HCT116 (cell line): Measurements from ENCODE around the gene TEDC2. TPM values are rescaled to one million over a fixed set of nuclear protein-coding genes. Genes with fewer than 3 reads are reported as not detected.
"Not testable (repeated sequence)": the region's sequence is repeated elsewhere in the genome, so short reads cannot be mapped to it uniquely, and the experiment has no call there.

Experiments
- ATAC-seq: fragments of 200-7000 bp; cut with Tn5 transposase; 2 replicates; pipeline ENCODE4 v1.9.1; 2020; ENCODE audit warnings: mild to moderate bottlenecking, moderate library complexity
- BruUV-seq: library from RNA; stranded (reverse); fragments of 400-500 nt; replicated peaks from 2 replicates; lab custom pipeline; 2021; lab: Mats Ljungman, UMichigan
- CTCF ChIA-PET: fragments of 300-600 bp; sonication (Branson Sonifier 250); formaldehyde crosslinking; loops from one replicate; lab custom pipeline; 2021; ENCODE audit warnings: antibody characterized with exemption; lab: Charles Lee
- POLR2A ChIA-PET: fragments of 300-600, 350-600 bp; sonication (Branson Sonifier 250); formaldehyde crosslinking; loops from one replicate; lab custom pipeline; 2021; ENCODE audit warnings: antibody characterized with exemption; lab: Charles Lee
- RAD21 ChIA-PET, 2 experiments: fragments of 300-600 bp; sonication (Branson Sonifier 250); formaldehyde crosslinking; loops; one replicate each; lab custom pipeline; 2023; ENCODE audit warnings: low total read pairs in 2 of 2; ENCODE audit not compliant: uncharacterized antibody in 2 of 2, unreplicated experiment in 2 of 2, low non-redundant PET in 1 of 2; lab: Charles Lee
- DNase-seq: peaks from one replicate; pipeline ENCODE4 v3.0.0-alpha.2; 2010; ENCODE audit warnings: low read depth, low spot score
- H2AFZ ChIP-seq: fragments of 200-600 bp; shearing (Covaris generic), sonication (generic); 2 replicates; pipeline ENCODE4 v1.6.1; 2017; ENCODE audit warnings: low read depth, mixed run types, mixed read lengths, antibody characterized with exemption, low read length; ENCODE audit not compliant: poor library complexity, severe bottlenecking
- H3K27ac ChIP-seq: 2 replicates; pipeline ENCODE4 v1.5.1; 2012; ENCODE audit warnings: low read depth, low read length
- H3K27me3 ChIP-seq: fragments of 200-600 bp; sonication (generic); 2 replicates; pipeline ENCODE4 v1.6.1; 2016; ENCODE audit warnings: mixed run types, low read length, mixed read lengths; ENCODE audit not compliant: insufficient read depth
- H3K36me3 ChIP-seq, 2 experiments: fragments of 200-500 bp in 1 of 2; fragments of 200-600 bp in 1 of 2; sonication (Bioruptor generic) in 1 of 2; sonication (generic) in 1 of 2; 2 replicates each; pipeline versions ENCODE4 v1.5.1 to v1.6.1; 2014 to 2016; ENCODE audit warnings: low read length in 2 of 2, inconsistent platforms in 1 of 2, mixed read lengths in 1 of 2, mixed run types in 1 of 2; ENCODE audit not compliant: insufficient read depth in 2 of 2, control insufficient read depth in 1 of 2
- H3K4me1 ChIP-seq, 2 experiments: fragments of 200-600 bp in 1 of 2; sonication (generic) in 1 of 2; 2 replicates each; pipeline versions ENCODE4 v1.5.1 to v1.6.1; 2012 to 2017; ENCODE audit warnings: low read length in 2 of 2, inconsistent platforms in 1 of 2, mild to moderate bottlenecking in 1 of 2, mixed read lengths in 1 of 2, mixed run types in 1 of 2, moderate library complexity in 1 of 2; ENCODE audit not compliant: insufficient read depth in 2 of 2, control insufficient read depth in 1 of 2
- H3K4me2 ChIP-seq: fragments of 200-600 bp; sonication (generic); 2 replicates; pipeline ENCODE4 v1.6.1; 2017; ENCODE audit warnings: mixed run types, low read length, mixed read lengths
- H3K4me3 ChIP-seq, 2 experiments: fragments of 200-600 bp in 1 of 2; sonication (generic) in 1 of 2; replicated peaks in 1 of 2; 2 replicates each; pipeline ENCODE4 v1.5.1; 2011 to 2016; ENCODE audit warnings: low read length in 2 of 2, control low read depth in 1 of 2, low read depth in 1 of 2, mild to moderate bottlenecking in 1 of 2, mixed read lengths in 1 of 2, mixed run types in 1 of 2
- H3K79me2 ChIP-seq: fragments of 200-600 bp; sonication (generic); 2 replicates; pipeline ENCODE4 v1.6.1; 2017; ENCODE audit warnings: mild to moderate bottlenecking, mixed run types, low read length, moderate library complexity, mixed read lengths; ENCODE audit not compliant: insufficient read depth
- H3K9ac ChIP-seq: fragments of 200-600 bp; sonication (generic); 2 replicates; pipeline ENCODE4 v1.6.1; 2016; ENCODE audit warnings: low read length, mixed read lengths
- H3K9me2 ChIP-seq: fragments of 200-600 bp; sonication (generic), shearing (Covaris generic); 2 replicates; pipeline ENCODE4 v1.6.1; 2017; ENCODE audit warnings: mixed run types, mild to moderate bottlenecking, moderate library complexity; ENCODE audit not compliant: insufficient read depth
- H3K9me3 ChIP-seq, 2 experiments: fragments of 200-500 bp in 1 of 2; fragments of 200-600 bp in 1 of 2; sonication (Bioruptor generic) in 1 of 2; sonication (generic) in 1 of 2; 2 replicates each; pipeline ENCODE4 v1.6.1; 2014 to 2017; ENCODE audit warnings: low read length in 2 of 2, mixed read lengths in 2 of 2, inconsistent platforms in 1 of 2, low read depth in 1 of 2, mild to moderate bottlenecking in 1 of 2, mixed run types in 1 of 2, moderate library complexity in 1 of 2; ENCODE audit not compliant: control insufficient read depth in 1 of 2, insufficient read depth in 1 of 2
- H4K20me1 ChIP-seq: fragments of 200-600 bp; sonication (generic), shearing (Covaris generic); 2 replicates; pipeline ENCODE4 v1.6.1; 2017; ENCODE audit warnings: mixed run types, mild to moderate bottlenecking, moderate library complexity; ENCODE audit not compliant: insufficient read depth
- ATF3 ChIP-seq: IDR thresholded peaks from 2 replicates; pipeline ENCODE4 v1.6.1; 2012
- CBX3 ChIP-seq: IDR thresholded peaks from 2 replicates; pipeline ENCODE4 v1.6.1; 2012; ENCODE audit warnings: low read depth
- EGR1 ChIP-seq: IDR thresholded peaks from 2 replicates; pipeline ENCODE4 v1.6.1; 2012; ENCODE audit warnings: low read depth
- ELF1 ChIP-seq: IDR thresholded peaks from 2 replicates; pipeline ENCODE4 v1.6.1; 2012; ENCODE audit warnings: low read depth, borderline replicate concordance
- JUND ChIP-seq: IDR thresholded peaks from 2 replicates; pipeline ENCODE4 v1.6.1; 2012
- POLR2A ChIP-seq: IDR thresholded peaks from 2 replicates; pipeline ENCODE4 v1.7.0; 2011; ENCODE audit warnings: borderline replicate concordance; ENCODE audit not compliant: insufficient read depth, insufficient read length; ENCODE audit errors: extremely low read depth
- POLR2AphosphoS5 ChIP-seq: IDR thresholded peaks from 2 replicates; pipeline ENCODE4 v1.6.1; 2011; ENCODE audit warnings: mild to moderate bottlenecking, low read depth, low read length, moderate library complexity
- REST ChIP-seq: IDR thresholded peaks from 2 replicates; pipeline ENCODE4 v1.6.1; 2012; ENCODE audit warnings: low read depth
- SP1 ChIP-seq: IDR thresholded peaks from 2 replicates; pipeline ENCODE4 v1.6.1; 2012; ENCODE audit warnings: low read depth
- TCF7L2 ChIP-seq: IDR thresholded peaks from 2 replicates; pipeline ENCODE4 v1.7.0; 2011; ENCODE audit warnings: borderline replicate concordance, inconsistent platforms; ENCODE audit not compliant: insufficient read depth, insufficient read length; ENCODE audit errors: extremely low read depth
- YY1 ChIP-seq: IDR thresholded peaks from 2 replicates; pipeline ENCODE4 v1.6.1; 2011; ENCODE audit warnings: low read length, low read depth, moderate library complexity, mild to moderate bottlenecking; ENCODE audit not compliant: insufficient replicate concordance; ENCODE audit errors: extremely low read depth
- ZBTB33 ChIP-seq: IDR thresholded peaks from 2 replicates; pipeline ENCODE4 v1.6.1; 2011; ENCODE audit warnings: mild to moderate bottlenecking, low read length, moderate library complexity; ENCODE audit not compliant: insufficient replicate concordance; ENCODE audit errors: extremely low read depth
- intact Hi-C: fragments of 100-400 bp; cut with micrococcal nuclease; formaldehyde crosslinking; loops from 2 replicates; pipeline ENCODE4 v1.10.0; 2022
- total RNA-seq: library from RNA; stranded (reverse); gene quantifications from one replicate; pipeline ENCODE4 v1.2.1, GENCODE V29; 2021; ENCODE audit not compliant: unreplicated experiment

The TEDC2 gene
- total RNA-seq, 1 experiment from 2014 or later, result 26.5 TPM

GRCh38 chr16:2441143-2441804, 18.6 kb upstream of the TEDC2 start:
- Histone ChIP-seq H3K36me3 (peaks cover 53 to 60% of the 10 kb centered on the region in 2 experiments), H3K79me2 (peaks cover 37% of the 10 kb centered on the region)
- intact Hi-C loops, H3K9me2 ChIP-seq, RAD21 ChIA-PET, H2AFZ ChIP-seq, H4K20me1 ChIP-seq, H3K4me1 ChIP-seq, H3K27ac ChIP-seq, DNase-seq, ATAC-seq, H3K4me3 ChIP-seq, H3K4me2 ChIP-seq, H3K9ac ChIP-seq, H3K9me3 ChIP-seq, BruUV-seq, POLR2A ChIA-PET, H3K27me3 ChIP-seq: not testable (repeated sequence)
- CTCF ChIA-PET, result interaction anchor here (0.8 to 1.0 kb wide), 2 partner anchors 28 to 60 kb away, joined by 3 read pairs; no protein-coding TSS in a partner anchor

GRCh38 chr16:2443555-2443954, 16.4 kb upstream of the TEDC2 start:
- ChIA-PET RAD21 (no interaction called here), CTCF (no interaction called here), POLR2A (no interaction called here)
- no peaks in the 10 kb centered on the region for H3K27me3 ChIP-seq
- no peaks in the 10 kb centered on the region for H3K4me1 ChIP-seq
- no peaks in the 10 kb centered on the region for H3K9me3 ChIP-seq
- H4K20me1 ChIP-seq, result 0 out of 2 replicates have a peak, but pooled peaks cover 3% of the 10 kb centered on the region
- H3K36me3 ChIP-seq, result peaks cover 54 to 58% of the 10 kb centered on the region in 2 experiments
- no peak overlapping the region for H2AFZ ChIP-seq
- no peak overlapping the region for H3K27ac ChIP-seq
- H3K4me3 ChIP-seq, result no peak overlapping the region
- H3K4me2 ChIP-seq, result no peak overlapping the region
- no peak for ATAC-seq
- H3K79me2 ChIP-seq, result peaks cover 35% of the 10 kb centered on the region
- no peak for DNase-seq
- no peaks in the 10 kb centered on the region for H3K9me2 ChIP-seq
- intact Hi-C loops, result no loop called here
- BruUV-seq, result no TSS peak
- no peak overlapping the region for H3K9ac ChIP-seq
- TF ChIP-seq ATF3 (no peak), ZBTB33 (no peak), EGR1 (no peak), JUND (no peak), TCF7L2 (no peak), POLR2AphosphoS5 (no peak), YY1 (no peak), SP1 (no peak), ELF1 (no peak), POLR2A (no peak), REST (no peak), CBX3 (no peak)
